CD4-positive, alpha-beta T cell treated with Interleukin-6 at 100 ng/mL for 8 hours (primary cell): Measurements from ENCODE around the gene CRAMP1.
A peak's percentile ranks its signal among the peaks of the same experiment; 100 is the strongest.

Source experiments
- DNase-seq: peaks from one replicate; pipeline ENCODE4 v3.0.0-alpha.2; 2020; ENCODE audit warnings: mixed read lengths, low spot score

Gene CRAMP1

DNA sequence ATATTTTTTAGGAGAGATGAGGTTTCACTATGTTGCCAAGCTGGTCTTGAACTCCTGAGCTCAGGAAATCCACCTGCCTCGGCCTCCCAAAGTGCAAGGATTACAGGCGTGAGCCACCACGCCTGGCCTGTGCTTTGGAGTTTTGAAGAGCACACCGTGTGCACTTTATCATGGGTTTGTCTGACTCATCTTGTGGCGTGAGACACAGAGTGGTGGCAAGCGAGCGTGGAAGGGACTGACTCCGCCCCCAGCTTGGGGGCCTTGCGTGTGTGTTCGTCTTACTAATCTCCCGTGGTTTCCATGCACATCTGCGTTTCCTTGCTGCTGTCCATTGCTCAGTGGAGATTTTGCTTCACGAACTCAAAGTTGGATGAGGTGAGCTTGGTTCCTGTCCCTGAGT, 22.9 kb downstream of the CRAMP1 start:
- no peak for DNase-seq

DNA sequence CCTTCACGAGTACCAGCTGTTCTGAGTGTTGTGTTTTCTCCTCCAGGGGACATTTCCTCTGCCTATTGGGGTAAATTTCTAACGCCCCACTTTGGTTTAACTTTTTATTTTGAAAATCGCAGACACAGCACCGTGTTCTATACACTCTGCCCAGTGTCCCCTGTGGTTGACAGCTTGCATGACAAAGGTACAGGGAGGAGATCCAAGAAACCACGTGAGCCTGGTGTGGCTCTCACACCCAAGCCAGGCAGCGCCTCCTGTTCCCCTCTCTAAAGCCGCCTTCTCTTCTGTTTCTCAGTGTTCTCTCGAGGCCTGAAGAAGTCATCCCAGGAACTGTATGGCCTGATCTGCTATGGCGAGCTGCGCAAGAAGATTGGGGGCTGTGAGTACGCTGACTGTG, 25.4 kb downstream of the CRAMP1 start:
- DNase-seq, result no peak

DNA sequence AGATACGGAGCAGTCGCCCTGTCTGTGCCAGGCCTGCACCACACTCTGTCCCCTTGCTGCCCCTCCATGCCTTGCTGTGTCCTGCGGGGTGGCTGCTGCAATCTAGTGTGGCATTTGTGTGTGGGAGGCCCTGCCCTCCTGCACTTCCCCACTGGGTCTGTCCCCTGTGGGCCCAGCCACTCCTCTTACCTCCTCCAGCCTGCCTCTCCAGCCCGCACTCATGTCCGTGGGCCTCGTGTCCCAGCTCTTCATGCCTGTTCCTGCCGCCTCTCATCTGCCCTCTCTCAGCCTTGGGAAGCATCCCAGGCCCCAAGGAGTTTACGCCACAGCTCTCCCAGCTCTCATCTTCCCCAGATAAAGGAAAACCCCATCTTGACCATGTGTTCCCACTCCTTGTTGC, 26.6 kb downstream of the CRAMP1 start:
- DNase-seq, result no peak

DNA sequence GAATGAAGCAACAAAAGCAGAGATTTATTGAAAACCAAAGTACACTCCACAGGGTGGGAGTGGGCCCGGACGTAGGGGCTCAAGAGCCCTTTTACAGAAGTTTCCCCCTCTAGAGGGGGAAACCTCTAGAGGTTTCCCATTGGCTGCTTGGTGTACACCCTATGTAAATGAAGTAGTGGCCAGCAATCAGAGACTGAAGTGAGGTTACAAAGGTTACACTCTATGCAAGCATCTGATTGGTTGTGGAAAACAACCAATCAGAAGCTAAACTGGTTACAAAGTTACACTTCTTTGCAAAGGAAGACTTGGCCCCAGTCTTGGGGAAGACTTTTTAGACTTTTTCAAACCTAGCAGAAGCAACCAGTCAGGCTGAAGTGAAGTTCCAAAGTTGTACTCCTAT, 27.1 kb downstream of the CRAMP1 start:
- no peak for DNase-seq

DNA sequence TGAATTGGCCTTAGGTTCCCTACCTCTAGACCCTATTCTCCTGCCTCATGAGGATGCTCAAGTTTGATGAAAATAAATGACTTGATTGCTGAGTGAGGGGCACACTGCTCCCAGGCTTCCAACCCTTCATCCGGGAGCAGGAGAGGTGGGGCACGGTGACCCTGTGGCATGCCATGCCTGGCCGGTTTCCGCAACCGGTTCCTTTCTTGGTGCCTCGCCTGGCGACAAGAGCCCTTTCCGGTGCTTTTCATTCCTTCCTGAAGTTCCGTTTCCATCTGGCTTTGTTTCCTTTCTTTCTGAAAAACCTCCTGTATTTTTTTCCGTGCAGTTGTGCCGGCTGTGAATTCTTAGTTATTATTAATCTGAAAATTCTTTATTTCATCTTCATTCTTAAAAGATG, 27.7 kb downstream of the CRAMP1 start:
- DNase-seq, result no peak

DNA sequence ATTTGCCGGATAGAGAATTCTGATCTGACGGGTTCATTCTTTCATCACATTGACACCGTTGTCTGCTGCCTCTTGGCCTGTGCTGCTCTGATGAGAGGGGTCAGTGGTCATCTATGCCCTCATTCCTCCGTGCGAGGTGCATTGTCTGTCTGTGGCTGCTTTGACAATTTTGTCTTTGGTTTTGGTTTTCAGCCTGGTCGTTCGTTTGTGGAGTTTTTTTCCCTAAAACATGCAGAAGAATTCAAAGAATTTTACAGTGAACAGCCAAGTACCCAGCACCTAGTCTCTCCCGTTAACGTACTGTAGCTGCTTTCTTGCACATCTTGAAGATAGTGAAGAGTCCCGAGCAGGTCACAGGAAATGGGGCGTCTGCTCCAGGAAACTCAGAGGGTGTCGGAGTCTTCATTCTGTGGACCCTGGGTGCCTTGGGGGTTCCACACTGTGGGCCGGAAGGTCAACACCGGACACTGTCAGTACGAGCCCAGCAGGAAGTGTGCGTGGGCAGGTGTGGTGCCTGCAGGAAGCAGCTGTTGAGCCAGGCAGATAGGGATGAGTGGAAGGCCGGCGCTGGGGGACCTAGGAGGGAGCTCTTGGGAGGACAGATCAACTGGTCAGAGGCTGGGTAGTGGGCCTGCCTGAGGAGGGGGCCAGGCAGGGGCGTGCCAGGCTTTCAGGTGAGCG, 28.2 kb downstream of the CRAMP1 start:
- no peak for DNase-seq

DNA sequence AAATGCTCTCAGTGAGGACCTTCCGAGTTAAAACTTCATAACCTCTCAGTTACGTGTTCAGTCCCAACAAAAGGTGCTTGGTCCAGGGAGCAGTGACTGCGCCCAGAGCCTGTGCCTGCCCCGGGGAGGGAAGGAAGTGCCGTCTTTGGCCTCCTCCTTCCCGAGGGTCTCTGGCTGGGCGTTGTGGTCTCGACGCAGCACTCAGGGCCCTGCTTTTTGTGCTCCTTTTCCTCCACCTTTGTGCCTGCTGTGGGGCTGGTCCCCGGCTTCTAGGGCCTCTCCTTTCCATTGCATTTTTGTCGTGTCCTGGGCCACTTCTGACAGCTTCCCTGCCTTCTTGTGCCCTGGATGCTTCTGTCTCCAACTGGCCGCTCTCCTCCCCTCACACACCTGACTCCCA, 29.1 kb downstream of the CRAMP1 start:
- DNase-seq, result no peak

DNA sequence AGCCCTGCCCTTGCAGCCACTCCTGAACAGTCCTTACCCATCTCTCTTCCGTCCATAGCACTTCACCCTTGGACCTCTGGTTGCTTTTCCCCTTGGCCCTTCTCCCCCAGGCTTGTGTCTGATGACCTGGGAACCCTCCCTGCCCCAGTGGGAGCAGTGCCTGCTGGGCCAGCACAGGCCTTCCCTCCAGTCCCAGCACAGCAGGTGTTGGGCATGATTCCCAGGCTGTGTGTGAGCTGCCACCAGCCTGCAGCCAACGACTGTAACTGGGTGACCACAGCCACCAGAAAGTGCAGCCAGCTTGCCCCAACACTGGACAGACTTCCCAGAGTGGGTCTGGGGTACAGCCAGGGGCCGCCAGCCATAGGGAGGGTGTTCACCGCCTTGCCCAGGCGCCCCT, 30.0 kb downstream of the CRAMP1 start:
- DNase-seq, result no peak

DNA sequence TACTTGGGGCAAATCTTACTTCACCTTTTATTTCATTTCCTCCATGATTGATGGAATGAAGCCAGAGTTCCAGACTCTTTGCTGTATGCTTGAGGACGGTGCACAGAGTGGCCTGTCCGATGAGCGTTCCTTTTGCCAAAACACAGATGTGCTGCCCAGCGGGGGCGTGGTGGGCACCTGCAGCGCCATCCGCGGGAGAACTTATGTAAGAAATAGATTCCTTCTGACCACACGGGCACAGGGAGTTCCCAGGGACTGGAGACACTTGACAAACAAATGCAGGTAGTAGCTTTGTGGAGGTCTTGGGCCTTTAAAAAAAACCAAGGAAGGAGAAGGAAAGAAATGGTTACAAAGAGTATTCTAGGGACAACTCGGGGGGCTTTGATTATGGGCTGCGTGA, 30.6 kb downstream of the CRAMP1 start:
- DNase-seq, result no peak

DNA sequence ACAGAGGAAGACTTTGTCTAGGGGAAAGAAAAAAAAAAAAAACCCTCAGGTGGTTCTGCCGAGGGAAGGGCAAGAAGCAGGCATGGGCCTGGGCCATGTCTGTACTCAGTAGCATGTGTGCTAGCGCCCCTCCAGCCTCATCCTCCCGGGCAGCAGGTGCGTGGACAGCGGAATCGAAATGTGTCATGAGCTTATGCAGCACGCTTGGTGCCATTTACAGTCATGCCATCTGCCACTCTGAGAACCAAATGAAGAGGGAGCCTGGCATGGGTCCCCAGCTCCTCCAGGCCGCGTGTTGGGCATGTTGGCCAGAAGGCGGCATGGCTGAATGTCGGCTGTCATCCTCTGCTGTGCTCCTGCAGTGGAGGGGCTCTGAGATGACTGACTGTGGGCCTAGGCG, 31.4 kb downstream of the CRAMP1 start:
- no peak for DNase-seq

DNA sequence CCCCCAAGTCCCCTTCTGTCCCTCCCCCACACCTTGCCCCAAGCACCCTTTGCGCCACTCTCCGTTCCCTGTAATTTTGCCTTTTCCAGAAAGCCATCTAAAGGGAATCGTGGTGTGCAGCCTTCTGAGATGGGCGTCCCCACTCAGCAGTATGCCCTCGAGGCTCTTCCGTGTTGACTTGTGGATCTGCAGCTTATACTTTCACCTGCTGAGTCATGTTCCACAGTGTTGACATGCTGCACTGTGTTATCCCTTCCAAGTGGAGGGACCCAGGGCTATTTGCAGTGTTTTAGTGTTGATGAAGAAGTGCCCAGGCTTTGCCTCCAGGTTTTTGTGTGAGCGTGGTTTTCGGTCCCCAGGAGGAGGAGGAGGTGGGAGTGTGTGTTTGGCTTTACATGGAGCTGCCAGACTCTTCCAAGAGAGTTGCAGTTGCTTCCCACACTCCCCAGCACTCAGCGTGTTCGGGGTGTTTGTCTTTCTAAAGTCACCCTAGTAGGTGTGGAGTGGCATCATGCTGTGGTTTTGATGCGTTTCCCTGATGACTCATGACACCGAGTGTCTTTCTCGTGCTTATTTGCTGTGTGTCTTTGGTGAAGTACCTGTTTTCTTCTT, 33.9 kb downstream of the CRAMP1 start:
- DNase-seq, result peak; percentile 44

DNA sequence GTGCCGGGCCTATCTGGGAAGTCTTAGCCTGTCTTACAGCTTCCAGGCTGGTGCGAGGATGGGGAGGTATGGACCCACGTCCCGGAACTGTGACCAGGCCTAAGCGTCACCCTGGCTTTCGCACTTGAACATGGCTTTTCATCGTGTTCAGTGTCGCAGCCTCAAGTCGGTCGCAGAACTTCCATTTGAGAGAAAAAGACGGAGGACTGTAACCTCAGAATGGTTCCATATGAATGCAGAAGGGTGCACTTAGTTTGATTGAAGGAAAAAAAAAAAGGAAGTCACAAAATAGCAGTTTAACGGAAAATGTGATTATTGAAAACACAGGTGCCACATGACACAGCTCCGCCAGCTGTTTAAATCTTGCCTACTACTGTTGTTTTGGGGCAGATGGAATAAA, 35.7 kb downstream of the CRAMP1 start:
- no peak for DNase-seq

DNA sequence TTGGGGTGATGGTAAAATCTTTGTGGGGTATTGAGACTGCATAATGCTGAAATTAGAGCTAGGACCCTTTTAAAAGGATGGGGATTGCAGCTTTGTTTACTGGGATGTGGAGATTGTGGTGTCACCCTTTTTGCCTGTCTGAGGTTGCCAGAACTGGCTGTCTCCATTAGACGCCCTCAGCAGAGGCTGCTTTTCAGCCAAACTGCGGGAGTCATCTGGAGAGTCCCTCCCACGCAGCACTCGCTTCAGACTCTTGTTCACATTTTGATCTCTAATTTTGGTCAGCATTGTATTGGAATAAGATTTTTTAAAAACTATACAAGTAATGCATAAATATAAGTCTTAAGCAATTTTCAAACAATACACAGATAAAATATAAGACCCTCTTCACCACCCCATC, 38.0 kb downstream of the CRAMP1 start:
- DNase-seq, result no peak

DNA sequence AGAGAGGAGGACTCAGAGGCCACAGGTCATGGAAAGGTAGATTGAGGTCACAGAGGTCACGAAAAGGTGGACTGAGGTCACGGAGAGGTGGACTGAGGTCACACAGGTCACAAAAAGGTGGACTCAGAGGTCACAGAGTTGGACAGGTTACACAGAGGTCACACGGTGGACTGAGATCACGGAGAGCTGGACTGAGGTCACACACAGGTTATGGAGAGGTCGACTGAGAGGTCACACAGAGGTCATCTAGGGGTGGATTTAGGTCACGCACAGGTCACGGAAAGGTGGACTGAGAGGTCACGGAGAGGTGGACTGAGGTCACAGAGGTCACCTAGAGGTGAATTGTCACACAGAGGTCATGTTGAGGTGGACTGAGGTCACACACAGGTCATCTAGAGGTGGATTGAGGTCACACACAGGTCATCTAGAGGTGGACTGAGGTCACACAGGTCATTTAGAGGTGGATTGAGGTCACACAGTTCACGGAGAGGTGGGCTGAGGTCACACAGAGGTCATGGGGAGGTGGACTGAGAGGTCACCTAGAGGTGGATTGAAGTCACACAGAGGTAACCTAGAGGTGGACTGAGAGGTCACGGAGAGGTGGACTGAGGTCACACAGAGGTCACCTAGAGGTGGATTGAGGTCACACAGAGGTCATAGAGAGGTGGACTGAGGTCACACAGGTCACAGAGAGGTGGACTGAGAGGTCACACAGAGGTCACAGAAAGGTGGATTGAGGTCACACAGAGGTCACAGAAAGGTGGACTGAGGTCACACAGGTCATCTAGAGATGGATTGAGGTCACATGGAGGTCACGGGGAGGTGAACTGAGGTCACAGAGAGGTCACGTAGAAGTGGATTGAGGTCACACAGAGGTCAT, 39.2 kb downstream of the CRAMP1 start:
- no peak for DNase-seq

DNA sequence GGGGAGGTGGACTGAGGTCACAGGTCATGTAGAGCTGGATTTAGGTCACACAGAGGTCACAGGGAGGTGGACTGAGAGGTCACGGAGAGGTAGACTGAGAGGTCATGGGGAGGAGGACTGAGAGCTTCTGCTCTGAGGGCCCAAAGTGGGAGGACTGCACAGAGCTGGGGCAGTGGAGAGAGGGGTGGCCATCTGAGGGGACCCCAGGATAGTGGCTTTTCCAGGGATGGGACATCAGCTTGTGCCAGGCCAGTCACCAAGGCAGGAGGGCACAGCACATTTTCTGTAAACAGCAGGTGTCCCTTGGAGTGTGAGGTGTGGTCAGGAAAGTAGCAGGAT, 39.8 kb downstream of the CRAMP1 start:
- DNase-seq, result no peak

DNA sequence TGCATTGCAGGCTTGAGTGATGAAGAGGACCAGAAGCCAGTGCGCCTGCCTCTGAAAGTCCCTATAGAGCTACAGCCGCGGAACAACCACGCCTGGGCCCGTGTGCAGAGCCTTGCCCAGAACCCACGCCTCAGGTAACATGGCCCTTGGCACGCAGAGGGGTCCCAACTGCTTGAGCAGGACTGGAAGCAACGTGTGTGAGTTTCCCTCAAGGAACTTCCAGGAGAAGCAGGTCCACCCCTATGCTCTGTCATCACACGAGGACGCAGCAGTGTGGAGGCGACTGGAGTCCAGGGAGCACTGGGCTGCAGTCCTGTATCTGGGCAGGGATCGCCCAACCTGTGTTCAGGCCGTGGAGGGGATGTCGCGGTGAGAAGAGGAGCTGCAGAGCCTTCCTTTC, 40.9 kb downstream of the CRAMP1 start:
- DNase-seq, result no peak

DNA sequence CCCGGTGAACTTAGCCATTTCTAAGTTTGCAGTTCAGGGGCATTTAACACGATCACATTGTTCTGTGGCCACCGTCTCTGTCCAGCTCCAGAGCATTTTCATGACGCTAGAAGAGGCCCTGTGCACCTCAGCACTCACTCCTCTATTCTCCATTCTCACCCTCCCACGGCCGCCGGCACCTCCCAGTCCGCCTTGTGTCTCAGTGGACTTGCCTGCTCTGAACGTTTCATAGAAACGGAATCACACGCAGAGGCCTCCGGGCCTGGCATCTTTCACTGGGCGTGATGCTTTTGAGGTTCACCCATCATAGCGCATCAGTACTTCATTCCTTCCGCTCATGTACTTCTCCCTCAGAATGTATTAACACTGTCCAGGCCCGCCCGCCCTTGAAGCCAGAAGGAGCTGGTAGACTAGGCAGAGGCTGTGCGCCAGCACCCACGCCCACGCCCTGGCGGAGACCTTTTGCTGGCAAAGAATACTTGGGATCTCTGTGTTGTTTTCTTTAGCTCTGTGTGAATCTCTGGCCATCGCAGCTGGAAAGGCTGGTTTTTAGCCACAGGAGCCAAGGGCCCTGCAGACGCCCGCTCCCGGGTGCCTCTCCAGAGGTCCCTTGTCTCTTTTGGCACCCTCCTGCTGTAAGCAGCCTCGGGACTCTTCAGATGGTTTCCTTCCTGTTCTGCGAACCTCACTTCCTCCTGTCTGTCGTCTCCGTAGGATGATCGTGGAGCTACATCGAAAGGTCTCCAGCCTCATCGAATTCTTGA, 42.5 kb downstream of the CRAMP1 start:
- DNase-seq, result no peak

DNA sequence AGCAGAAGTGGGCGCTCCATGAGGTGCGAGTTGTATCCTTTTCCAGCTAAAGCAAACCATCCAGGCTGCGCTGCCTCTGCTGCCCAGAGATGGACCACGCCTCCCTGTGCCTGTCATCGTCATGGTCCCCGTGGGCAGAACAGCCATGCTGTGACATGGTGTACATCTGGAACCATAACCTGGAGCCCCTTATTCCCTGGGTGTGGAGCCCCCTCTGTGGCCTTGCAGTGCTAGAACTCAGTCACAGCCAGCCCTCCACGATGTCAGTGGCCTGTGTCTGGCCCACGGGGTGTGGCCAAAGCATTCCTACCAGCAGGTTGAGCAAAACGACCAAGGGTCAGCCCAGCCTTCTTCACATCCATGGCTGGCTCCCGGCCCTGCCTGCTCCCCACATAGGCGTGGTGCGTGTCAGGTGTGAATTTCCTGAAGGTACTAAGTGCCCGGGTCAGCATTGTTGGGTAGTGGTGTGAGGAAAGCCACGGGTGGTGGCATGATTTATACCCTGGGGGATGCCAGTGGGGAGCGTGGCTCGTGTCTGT, 43.2 kb downstream of the CRAMP1 start:
- DNase-seq, result no peak

DNA sequence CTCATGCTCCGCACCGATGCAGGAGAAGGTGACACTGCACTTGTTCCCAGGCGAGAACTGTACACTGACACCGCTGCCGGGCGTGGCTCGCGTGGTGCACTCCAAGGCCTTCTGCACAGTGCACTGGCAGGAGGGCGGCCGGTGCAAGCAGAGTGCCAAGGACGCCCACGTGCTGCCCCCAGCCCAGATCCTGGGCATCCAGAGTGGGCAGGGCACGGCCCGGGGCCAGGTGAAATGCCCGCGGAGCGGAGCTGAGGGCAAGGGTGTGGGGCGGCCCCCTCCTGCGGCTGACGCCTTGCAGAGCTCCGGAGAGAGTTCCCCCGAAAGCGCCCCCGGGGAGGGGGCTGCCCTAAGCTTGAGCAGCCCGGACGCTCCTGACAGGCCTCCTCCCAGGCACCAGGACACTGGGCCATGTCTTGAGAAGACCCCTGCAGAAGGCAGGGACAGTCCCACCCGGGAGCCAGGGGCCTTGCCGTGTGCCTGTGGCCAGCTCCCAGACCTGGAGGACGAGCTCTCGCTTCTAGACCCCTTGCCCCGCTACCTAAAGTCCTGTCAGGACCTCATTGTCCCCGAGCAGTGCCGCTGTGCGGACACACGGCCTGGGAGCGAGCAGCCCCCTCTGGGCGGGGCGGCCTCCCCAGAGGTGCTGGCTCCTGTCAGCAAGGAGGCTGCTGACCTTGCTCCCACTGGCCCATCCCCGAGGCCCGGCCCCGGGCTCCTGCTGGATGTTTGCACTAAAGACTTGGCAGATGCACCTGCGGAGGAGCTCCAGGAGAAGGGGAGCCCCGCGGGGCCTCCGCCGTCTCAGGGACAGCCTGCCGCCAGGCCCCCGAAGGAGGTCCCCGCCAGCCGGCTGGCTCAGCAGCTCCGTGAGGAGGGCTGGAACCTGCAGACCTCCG, 44.0 kb downstream of the CRAMP1 start:
- no peak for DNase-seq

DNA sequence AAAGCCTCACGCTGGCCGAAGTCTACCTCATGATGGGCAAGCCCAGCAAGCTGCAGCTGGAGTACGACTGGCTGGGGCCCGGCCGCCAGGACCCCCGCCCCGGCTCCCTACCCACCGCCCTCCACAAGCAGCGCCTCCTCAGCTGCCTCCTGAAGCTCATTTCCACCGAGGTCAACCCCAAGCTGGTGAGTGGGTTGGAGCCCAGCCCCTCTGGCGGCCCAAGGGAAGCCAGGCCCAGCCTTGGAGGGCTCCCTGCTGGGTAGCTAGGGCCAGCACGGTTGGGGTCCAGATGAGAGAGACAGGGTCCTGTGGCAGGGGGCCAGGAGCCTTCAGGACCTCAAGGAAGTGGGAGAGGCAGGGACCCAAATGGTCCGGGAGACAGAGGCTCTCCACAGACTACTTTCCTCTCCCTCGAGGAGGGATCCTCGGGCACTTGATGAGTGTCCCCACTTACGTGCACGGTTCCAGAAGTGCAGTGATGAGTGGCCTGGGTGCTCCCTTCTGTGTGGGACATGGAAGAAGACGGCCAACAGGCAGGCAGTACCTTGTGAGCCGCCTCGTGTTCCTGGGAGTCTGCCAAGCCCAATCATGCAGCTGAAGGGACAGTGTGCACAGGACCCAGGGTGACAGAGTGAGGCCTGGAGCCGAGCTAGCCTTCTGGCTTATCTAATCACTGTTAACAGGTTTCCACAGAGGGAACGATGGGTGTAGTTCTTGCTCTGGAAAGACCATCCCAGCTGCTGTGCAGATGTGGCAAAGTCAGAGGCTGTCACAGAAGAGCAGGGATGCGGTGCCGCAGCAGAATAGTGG, 44.9 kb downstream of the CRAMP1 start:
- no peak for DNase-seq
